Measurements from ENCODE around the gene KIAA0513. TPM values are rescaled to one million over a fixed set of nuclear protein-coding genes. Genes with fewer than 3 reads are reported as not detected.
A peak's percentile ranks its signal among the peaks of the same experiment; 100 is the strongest.

The KIAA0513 gene
- total RNA-seq, 2 experiments from 2014 or later = 9.7 to 9.8 TPM

GRCh38 chr16:85092851-85093250, 65.3 kb downstream of the KIAA0513 start:
- no peaks in the 10 kb centered on the region for H3K27me3 Mint-ChIP-seq (ENCODE audit: low read depth)
- CTCF ChIA-PET = no interaction called here
- peaks cover 11% of the 10 kb centered on the region for H3K4me1 Mint-ChIP-seq (ENCODE audit: low read depth)
- H3K9me3 Mint-ChIP-seq = no peaks in the 10 kb centered on the region
- no peak overlapping the region for H3K4me3 Mint-ChIP-seq
- no peak overlapping the region for H3K27ac Mint-ChIP-seq
- no peaks in the 10 kb centered on the region for H3K36me3 Mint-ChIP-seq (ENCODE audit: low read depth)
- DNase-seq = no peak
- intact Hi-C loops (cut with micrococcal nuclease) = no loop called here

- Mint-ChIP-seq H3K9me3 (no peaks in the 10 kb centered on the region), H3K36me3 (ENCODE audit: low read depth) (no peaks in the 10 kb centered on the region), H3K4me3 (no peak overlapping the region), H3K27me3 (ENCODE audit: low read depth) (no peaks in the 10 kb centered on the region), H3K27ac (no peak overlapping the region), H3K4me1 (ENCODE audit: low read depth) (peaks cover 11% of the 10 kb centered on the region)
- CTCF ChIA-PET = no interaction called here
- intact Hi-C loops (cut with micrococcal nuclease) = no loop called here
- no peak for DNase-seq
These were observed 66.1 kb downstream of the KIAA0513 start for GRCh38 chr16:85093705-85094104.

- Mint-ChIP-seq H3K36me3 (ENCODE audit: low read depth) (no peaks in the 10 kb centered on the region), H3K27me3 (ENCODE audit: low read depth) (no peaks in the 10 kb centered on the region), H3K9me3 (no peaks in the 10 kb centered on the region), H3K4me3 (no peak overlapping the region), H3K27ac (no peak overlapping the region), H3K4me1 (ENCODE audit: low read depth) (peaks cover 11% of the 10 kb centered on the region)
- intact Hi-C loops (cut with micrococcal nuclease) = no loop called here
- DNase-seq = no peak
- CTCF ChIA-PET = no interaction called here
These were observed 66.7 kb downstream of the KIAA0513 start for GRCh38 chr16:85094176-85094805.

GRCh38 chr16:85094812-85095211, 67.2 kb downstream of the KIAA0513 start:
- H3K27ac Mint-ChIP-seq = no peak overlapping the region
- intact Hi-C loops (cut with micrococcal nuclease) = no loop called here

GRCh38 chr16:85096921-85097320, 69.3 kb downstream of the KIAA0513 start:
- Mint-ChIP-seq H3K4me1 (ENCODE audit: low read depth) (no peaks in the 10 kb centered on the region), H3K4me3 (no peak overlapping the region), H3K9me3 (no peaks in the 10 kb centered on the region), H3K27me3 (ENCODE audit: low read depth) (no peaks in the 10 kb centered on the region), H3K36me3 (ENCODE audit: low read depth) (no peaks in the 10 kb centered on the region), H3K27ac (no peak overlapping the region)
- CTCF ChIA-PET = no interaction called here
- no peak for DNase-seq
- intact Hi-C loops (cut with micrococcal nuclease) = no loop called here

More at GRCh38 chr16:85094812-85095211, 67.2 kb downstream of the KIAA0513 start:
- no peak overlapping the region for H3K4me3 Mint-ChIP-seq
- peaks cover 11% of the 10 kb centered on the region for H3K4me1 Mint-ChIP-seq (ENCODE audit: low read depth)
- H3K9me3 Mint-ChIP-seq = no peaks in the 10 kb centered on the region
- H3K27me3 Mint-ChIP-seq (ENCODE audit: low read depth) = no peaks in the 10 kb centered on the region
- no peaks in the 10 kb centered on the region for H3K36me3 Mint-ChIP-seq (ENCODE audit: low read depth)
- CTCF ChIA-PET = no interaction called here
- DNase-seq = no peak

GRCh38 chr16:85098565-85098964, 71.0 kb downstream of the KIAA0513 start:
- Mint-ChIP-seq H3K27ac (no peak overlapping the region), H3K36me3 (ENCODE audit: low read depth) (no peaks in the 10 kb centered on the region), H3K9me3 (no peaks in the 10 kb centered on the region), H3K4me3 (no peak overlapping the region), H3K27me3 (ENCODE audit: low read depth) (no peaks in the 10 kb centered on the region), H3K4me1 (ENCODE audit: low read depth) (peaks cover 9% of the 10 kb centered on the region)
- CTCF ChIA-PET = no interaction called here
- intact Hi-C loops (cut with micrococcal nuclease) = no loop called here
- DNase-seq = no peak

- CTCF ChIA-PET = interaction anchor here (0.9 to 1.0 kb wide), 2 partner anchors 14 to 15 kb away, joined by 3 to 4 read pairs; no protein-coding TSS in a partner anchor
- DNase-seq = no peak
- no peak overlapping the region for H3K4me3 Mint-ChIP-seq
- H3K36me3 Mint-ChIP-seq (ENCODE audit: low read depth) = no peaks in the 10 kb centered on the region
- H3K9me3 Mint-ChIP-seq = no peaks in the 10 kb centered on the region
- no peaks in the 10 kb centered on the region for H3K27me3 Mint-ChIP-seq (ENCODE audit: low read depth)
- intact Hi-C loops (cut with micrococcal nuclease) = no loop called here
- no peak overlapping the region for H3K27ac Mint-ChIP-seq
- peaks cover 23% of the 10 kb centered on the region for H3K4me1 Mint-ChIP-seq (ENCODE audit: low read depth)
These were observed 72.7 kb downstream of the KIAA0513 start for GRCh38 chr16:85100265-85100664.

GRCh38 chr16:85101956-85102630, 74.5 kb downstream of the KIAA0513 start:
- Mint-ChIP-seq H3K27ac (no peak overlapping the region), H3K36me3 (ENCODE audit: low read depth) (no peaks in the 10 kb centered on the region), H3K4me1 (ENCODE audit: low read depth) (peaks cover 29% of the 10 kb centered on the region), H3K4me3 (no peak overlapping the region), H3K27me3 (ENCODE audit: low read depth) (no peaks in the 10 kb centered on the region), H3K9me3 (no peaks in the 10 kb centered on the region)
- CTCF ChIA-PET = interaction anchor here (0.7 kb wide), 1 partner anchor 7 kb away, joined by 4 read pairs; no protein-coding TSS in a partner anchor
- intact Hi-C loops (cut with micrococcal nuclease) = no loop called here
- DNase-seq = no peak

GRCh38 chr16:85103114-85104079, 75.8 kb downstream of the KIAA0513 start:
- no peak for DNase-seq
- intact Hi-C loops (cut with micrococcal nuclease) = no loop called here
- Mint-ChIP-seq H3K4me1 (ENCODE audit: low read depth) (peaks cover 29% of the 10 kb centered on the region), H3K36me3 (ENCODE audit: low read depth) (no peaks in the 10 kb centered on the region), H3K27me3 (ENCODE audit: low read depth) (no peaks in the 10 kb centered on the region), H3K27ac (no peak overlapping the region), H3K4me3 (no peak overlapping the region), H3K9me3 (no peaks in the 10 kb centered on the region)
- CTCF ChIA-PET = interaction anchor here (1.0 to 1.9 kb wide), 3 partner anchors 17 to 141 kb away, joined by 3 to 5 read pairs (median 4); no protein-coding TSS in a partner anchor

GRCh38 chr16:85104147-85104546, 76.6 kb downstream of the KIAA0513 start:
- Mint-ChIP-seq H3K27ac (no peak overlapping the region), H3K4me3 (no peak overlapping the region)
- CTCF ChIA-PET = interaction anchor here (1.1 to 1.9 kb wide), 4 partner anchors 9 to 149 kb away, joined by 4 to 5 read pairs (median 4); no protein-coding TSS in a partner anchor

GRCh38 chr16:85104821-85105391, 77.3 kb downstream of the KIAA0513 start:
- DNase-seq = peak; percentile 25
- Mint-ChIP-seq H3K27ac (peak overlapping the region; percentile 24), H3K4me3 (no peak overlapping the region), H3K27me3 (ENCODE audit: low read depth) (no peaks in the 10 kb centered on the region), H3K4me1 (ENCODE audit: low read depth) (peaks cover 29% of the 10 kb centered on the region), H3K9me3 (no peaks in the 10 kb centered on the region), H3K36me3 (ENCODE audit: low read depth) (no peaks in the 10 kb centered on the region)
- intact Hi-C loops (cut with micrococcal nuclease) = no loop called here
- CTCF ChIA-PET = interaction anchor here (0.9 to 1.9 kb wide), 6 partner anchors 8 to 148 kb away, joined by 3 to 5 read pairs (median 4); partner anchors contain the start of gene ZDHHC7

More at GRCh38 chr16:85104147-85104546, 76.6 kb downstream of the KIAA0513 start:
- no peak for DNase-seq
- H3K9me3 Mint-ChIP-seq = no peaks in the 10 kb centered on the region
- peaks cover 29% of the 10 kb centered on the region for H3K4me1 Mint-ChIP-seq (ENCODE audit: low read depth)
- intact Hi-C loops (cut with micrococcal nuclease) = no loop called here
- no peaks in the 10 kb centered on the region for H3K27me3 Mint-ChIP-seq (ENCODE audit: low read depth)
- H3K36me3 Mint-ChIP-seq (ENCODE audit: low read depth) = no peaks in the 10 kb centered on the region

GRCh38 chr16:85105475-85105874, 77.9 kb downstream of the KIAA0513 start:
- intact Hi-C loops (cut with micrococcal nuclease) = no loop called here
- CTCF ChIA-PET = interaction anchor here (0.6 to 1.9 kb wide), 6 partner anchors 8 to 158 kb away, joined by 3 to 5 read pairs (median 4); partner anchors contain the start of gene ZDHHC7
- no peak overlapping the region for H3K27ac Mint-ChIP-seq
- H3K9me3 Mint-ChIP-seq = no peaks in the 10 kb centered on the region
- no peak overlapping the region for H3K4me3 Mint-ChIP-seq
- DNase-seq = no peak
- H3K27me3 Mint-ChIP-seq (ENCODE audit: low read depth) = no peaks in the 10 kb centered on the region
- no peaks in the 10 kb centered on the region for H3K36me3 Mint-ChIP-seq (ENCODE audit: low read depth)
- peaks cover 29% of the 10 kb centered on the region for H3K4me1 Mint-ChIP-seq (ENCODE audit: low read depth)
